Stimulated activated naive CD8-positive, alpha-beta T cell treated with anti-CD3 and anti-CD28 coated beads, Interleukin-15, Interleukin-2, amounts not matched to agents 100 U/mL and 50 U/mL, for 24 hours (primary cell): ENCODE measurements around the gene BBIP1.
"Not testable (repeated sequence)": the region's sequence is repeated elsewhere in the genome, so short reads cannot be mapped to it uniquely, and the experiment has no call there.

Source experiments
- ATAC-seq: fragments of 150-1000 bp; cut with Tn5 transposase; one replicate; pipeline ENCODE4 v1.10.0; 2021
- DNase-seq: peaks from one replicate; pipeline ENCODE4 v3.0.0; 2021

Gene BBIP1

GRCh38 chr10:110923856-110924493 is 5.0 kb upstream of the BBIP1 start:
- ATAC-seq, result no peak
- DNase-seq, result no peak

DNA sequence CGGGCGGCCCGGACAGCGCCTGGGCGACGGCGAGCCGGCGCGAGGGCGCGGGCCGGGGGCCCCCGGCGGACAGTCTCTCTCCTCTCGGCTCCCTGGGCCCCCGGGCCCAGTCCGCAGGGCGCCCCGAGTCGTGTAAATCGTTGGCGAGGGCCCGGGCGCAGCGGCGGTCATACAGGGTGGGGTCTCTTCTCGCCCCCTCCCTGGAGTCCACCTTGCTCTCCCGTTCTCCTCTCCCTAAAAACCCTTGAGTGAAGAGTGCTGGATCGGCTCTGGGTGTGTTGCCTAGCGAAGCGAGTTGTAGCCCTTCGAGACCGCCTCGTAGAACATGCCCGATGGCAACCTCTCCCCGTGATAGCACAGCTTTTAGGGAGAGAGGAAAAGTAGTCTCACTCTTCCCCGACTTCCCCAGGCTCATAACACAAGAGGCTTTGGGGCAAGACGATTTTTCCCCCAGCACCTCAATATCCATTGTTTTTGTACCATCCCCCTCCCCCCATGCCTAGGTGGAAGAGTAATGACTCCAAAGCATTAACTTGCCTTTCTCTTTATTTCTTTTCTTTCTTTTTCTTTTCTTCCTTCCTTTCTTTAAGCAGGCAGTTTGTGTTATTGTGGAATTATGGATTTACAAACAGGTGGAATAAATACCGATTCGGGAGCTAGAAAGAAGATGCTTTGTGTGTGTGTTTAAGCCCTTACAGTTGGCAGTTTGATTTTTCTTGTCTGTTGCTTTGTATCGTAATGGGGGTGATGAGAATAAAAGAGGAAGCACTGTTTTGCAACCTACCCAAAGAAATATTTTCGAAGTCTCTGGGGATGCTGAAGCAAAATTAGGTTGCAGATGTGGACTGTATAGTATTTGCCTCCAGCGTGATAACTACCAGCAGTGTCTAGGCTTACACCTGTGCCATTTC is 1.2 kb upstream of the BBIP1 start:
- peak; percentile 37 for DNase-seq

GRCh38 chr10:110919349-110919931 is 460 bp upstream of the BBIP1 start, which contains the start of gene SHOC2:
Gene SHOC2 (plus strand): TSS chr10:110919604. CDS start chr10:110964359, 44,755 bp downstream.
- ATAC-seq, result peak; percentile 35
- peak; percentile 97 for DNase-seq

More for the DNA sequence above, 1.2 kb upstream of the BBIP1 start:
- ATAC-seq, result no peak

DNA sequence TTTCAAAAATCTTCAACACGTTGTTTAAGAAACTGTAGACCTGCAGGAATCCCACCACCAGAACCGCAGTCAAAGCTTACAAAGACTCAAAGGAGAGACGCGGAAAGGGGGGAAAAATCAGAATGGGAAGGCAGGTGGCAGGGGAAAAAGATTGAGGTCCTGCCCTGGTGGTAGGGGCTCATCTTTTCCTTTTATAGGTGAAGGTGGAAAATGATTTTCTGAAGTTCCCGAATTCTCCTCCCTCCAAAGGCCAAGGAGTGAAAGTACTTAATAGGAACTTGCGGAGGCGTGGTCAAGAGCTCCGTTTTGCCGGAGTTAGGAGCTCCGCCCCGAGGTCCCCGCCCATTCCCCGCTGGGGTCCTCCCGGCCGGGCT is 724 bp downstream of the BBIP1 start:
- no peak for ATAC-seq
- peak; percentile 94 for DNase-seq

GRCh38 chr10:110916554-110917346 is 2.2 kb downstream of the BBIP1 start:
- ATAC-seq, result no peak
- DNase-seq, result no peak

DNA sequence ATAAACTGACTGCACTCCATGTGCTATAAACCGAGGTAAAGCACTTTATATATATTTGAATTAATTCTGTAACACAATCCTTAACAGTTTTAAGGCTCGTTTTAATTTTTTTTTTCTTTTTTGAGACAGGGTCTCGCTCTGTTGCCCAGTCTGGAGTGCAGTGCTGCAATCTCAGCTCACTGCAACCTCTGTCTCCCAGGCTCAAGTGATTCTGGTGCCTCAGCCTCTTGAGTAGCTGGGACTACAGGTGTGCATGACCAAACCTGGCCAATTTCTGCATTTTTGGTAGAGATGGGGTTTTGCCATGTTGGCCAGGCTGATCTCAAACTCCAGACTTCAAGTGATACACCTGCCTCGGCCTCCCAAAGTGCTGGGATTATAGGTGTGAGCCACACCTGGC is 3.4 kb downstream of the BBIP1 start:
- not testable (repeated sequence) for ATAC-seq, DNase-seq

DNA sequence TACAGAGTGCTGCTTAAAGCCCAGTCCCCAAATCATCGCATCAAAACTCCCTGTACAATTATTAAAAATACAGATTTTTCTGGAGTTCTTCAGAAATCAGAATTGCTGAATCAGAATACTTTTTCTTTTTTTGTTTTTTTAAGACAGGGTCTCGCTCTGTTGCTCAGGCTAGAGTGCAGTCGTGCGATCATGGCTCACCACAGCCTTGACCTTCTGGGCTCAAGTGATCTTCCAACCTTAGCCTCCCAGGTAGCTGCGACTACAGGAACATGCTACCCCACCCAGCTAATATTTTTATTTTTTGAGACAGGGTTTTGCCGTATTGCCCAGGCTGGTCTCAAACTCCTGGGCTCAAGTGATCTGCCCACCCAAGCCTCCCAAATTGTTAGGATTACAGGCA is 3.9 kb downstream of the BBIP1 start:
- DNase-seq (no peak), ATAC-seq (no peak)

DNA sequence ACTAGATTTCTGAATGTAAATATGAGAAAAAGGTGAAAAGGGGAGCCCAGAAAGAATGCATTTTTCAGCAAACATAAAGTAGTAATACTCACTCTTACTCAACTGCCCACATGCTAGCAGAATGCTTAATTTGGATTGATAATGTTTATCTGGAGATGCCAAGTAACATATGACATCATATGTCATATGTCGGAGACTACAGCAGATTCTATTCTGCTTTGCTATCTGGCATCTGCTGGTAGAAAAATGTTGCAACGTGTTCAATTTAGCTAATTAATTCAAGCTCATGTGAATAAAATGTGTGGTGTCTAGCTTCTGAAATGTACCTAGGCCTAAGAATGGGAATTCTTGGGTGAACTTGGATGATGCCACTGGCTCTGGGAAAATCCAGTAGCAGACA is 4.5 kb downstream of the BBIP1 start:
- ATAC-seq (no peak), DNase-seq (no peak)

DNA sequence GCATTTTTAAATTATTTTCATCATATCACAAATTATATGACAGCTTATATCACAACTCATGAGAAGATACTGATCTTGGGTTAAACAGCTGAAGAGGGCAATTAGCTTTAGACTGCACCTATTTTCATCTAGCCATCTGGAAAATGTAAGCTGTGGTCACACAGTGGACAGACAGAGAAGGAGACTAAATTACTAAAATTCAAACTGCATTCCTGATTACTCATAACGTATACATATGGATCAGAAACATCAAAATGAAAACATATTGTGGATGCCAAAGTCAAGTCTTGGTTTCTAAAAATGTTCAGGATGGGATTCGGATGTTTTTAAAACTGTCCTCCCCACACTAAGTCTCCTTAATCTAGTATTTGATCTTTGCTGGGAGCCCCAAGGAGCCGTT is 6.6 kb downstream of the BBIP1 start:
- no peak for DNase-seq

DNA sequence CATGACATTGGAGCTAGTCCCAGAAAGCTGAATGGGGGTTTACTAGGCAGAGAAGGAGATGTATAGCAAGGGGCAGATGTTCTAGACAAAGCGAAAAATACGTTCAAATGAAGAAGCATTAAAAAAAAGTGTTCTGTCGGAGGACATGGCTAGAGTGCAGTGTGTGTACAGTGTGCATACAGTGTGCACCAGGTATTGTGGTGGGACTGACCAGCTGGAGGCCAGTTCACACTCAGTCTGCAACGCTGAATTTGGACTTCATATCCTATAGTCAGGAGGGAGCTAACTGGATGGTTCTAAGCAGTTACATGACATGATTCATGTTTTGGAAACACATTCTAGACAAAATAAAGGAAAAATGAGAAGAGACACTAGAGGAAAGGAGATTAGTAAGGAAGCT is 8.8 kb downstream of the BBIP1 start:
- ATAC-seq, result no peak

More for the DNA sequence above, 6.6 kb downstream of the BBIP1 start:
- no peak for ATAC-seq

GRCh38 chr10:110903280-110904278 is 15.4 kb downstream of the BBIP1 start:
- peak; percentile 87 for ATAC-seq
- DNase-seq, result no peak

More for the DNA sequence above, 8.8 kb downstream of the BBIP1 start:
- no peak for DNase-seq

GRCh38 chr10:110901954-110902819 is 16.8 kb downstream of the BBIP1 start:
- DNase-seq (peak; percentile 42), ATAC-seq (peak; percentile 68)

- ATAC-seq, result no peak
- no peak for DNase-seq
Measured at GRCh38 chr10:110900983-110901382, 18.0 kb downstream of the BBIP1 start.

GRCh38 chr10:110898391-110898790 is 20.6 kb downstream of the BBIP1 start:
- DNase-seq, result no peak
- no peak for ATAC-seq

DNA sequence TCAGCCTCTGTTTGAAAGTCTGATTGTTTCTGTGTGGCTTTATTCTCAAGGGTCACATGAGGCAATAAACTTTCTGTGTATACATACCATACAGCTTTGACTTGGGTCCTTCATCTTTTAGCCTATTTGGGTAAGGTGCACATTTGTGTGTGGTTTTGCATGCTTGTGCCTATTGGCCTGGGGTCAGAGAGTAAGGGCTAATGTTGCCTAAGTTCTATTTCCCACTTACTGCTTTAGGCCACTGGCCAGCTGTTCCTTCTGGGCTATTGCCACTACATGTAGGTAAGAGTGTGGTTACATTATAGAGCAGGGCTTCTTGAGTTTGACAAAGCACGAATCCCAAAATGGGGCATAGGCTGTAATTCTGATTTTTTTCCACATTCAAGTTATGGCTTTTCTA is 21.8 kb downstream of the BBIP1 start:
- no peak for ATAC-seq
- DNase-seq, result no peak

DNA sequence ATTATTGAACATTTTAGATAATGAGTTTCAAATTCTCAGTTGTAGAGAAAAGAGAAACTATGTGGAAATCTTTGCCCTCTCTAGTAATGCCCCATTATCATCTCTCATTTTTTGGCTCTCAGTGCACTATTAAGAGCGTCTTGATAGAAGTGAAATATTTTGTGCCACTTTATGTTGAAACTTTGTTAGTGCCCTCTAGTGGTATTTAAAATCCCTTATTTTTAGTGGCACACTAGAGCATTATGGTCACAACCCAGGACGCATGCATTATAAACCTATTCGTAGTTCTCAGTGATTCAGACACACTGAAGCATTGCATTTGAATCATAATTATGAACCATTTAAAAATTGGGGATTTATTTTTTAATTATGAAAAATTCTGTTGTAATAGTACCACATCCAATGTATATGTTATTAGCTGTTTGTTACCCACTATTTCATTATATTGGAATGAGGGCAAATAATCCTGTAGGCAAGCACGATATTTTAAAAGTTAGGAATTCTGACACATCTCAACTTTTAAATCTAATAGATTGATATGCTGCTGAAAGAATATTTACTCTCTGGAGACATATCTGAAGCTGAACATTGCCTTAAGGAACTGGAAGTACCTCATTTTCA is 25.3 kb downstream of the BBIP1 start:
- ATAC-seq (peak; percentile 82), DNase-seq (no peak)

DNA sequence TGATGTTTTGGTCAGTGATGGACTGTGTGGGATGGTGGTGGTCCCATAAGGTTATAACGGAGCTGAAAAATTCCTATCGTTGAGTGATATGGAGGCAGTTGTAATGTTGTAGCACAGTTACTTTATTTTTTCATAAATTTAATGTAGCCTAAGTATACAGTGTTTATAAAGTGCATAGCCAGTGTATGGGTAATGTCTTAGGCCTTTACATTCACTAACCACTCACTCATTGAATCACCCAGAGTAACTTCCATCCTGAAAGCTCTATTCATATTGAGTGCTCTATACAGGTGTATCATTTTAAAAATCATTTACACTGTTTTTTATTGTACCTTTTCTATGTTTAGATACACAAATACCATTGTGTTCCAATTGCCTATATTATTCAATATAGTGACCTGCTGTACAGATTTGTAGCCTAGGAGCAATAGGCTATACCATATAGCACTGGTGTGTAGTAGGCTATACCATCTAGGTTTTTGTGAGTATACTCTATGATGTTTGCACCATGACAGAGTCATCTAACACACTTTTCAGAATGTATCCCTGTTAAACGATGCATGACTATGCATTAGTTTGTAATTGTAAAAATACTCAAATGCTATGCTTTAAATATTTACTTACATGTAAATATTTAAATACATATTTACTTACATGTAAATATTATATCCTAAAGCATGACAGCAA is 26.2 kb downstream of the BBIP1 start:
- no peak for ATAC-seq

DNA sequence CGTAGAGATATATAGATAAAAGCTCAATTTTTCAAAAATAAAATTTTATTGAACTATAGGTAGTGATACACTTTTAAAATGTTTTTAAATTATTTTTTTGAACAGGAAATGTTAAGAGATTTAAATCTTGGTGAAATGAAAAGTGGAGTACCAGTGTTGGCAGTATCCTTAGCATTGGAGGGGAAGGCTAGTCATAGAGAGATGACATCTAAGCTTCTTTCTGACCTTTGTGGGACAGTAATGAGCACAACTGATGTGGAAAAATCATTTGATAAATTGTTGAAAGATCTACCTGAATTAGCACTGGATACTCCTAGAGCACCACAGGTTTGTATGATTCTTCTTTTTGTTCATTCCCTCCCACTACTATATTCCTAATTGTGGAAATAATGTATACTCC is 31.4 kb downstream of the BBIP1 start:
- DNase-seq (no peak), ATAC-seq (peak; percentile 63)

More for the DNA sequence above, 26.2 kb downstream of the BBIP1 start:
- DNase-seq, result no peak
